Heart right ventricle (tissue), 16 donors: Measurements from ENCODE around the gene GPC3. TPM values are rescaled to one million over a fixed set of nuclear protein-coding genes. Genes with fewer than 3 reads are reported as not detected.

Source experiments
- ATAC-seq, 8 donors: fragments of 200-7000 bp; cut with Tn5 transposase; one replicate each; pipeline ENCODE4 v1.9.1; 2020; ENCODE audit warnings: mild to moderate bottlenecking in 8 of 8, moderate library complexity in 8 of 8, moderate number of reproducible peaks in 1 of 8
- DNase-seq, 2 donors: peaks; one replicate each; pipeline ENCODE4 v3.0.0-alpha.2; 2020
- H3K27ac ChIP-seq, 10 donors: fragments of 200-600 bp; sonication (generic) in 2 of 10; one replicate each; pipeline versions ENCODE4 v1.5.0 to v1.8.0; 2020 to 2022; ENCODE audit warnings: mild to moderate bottlenecking in 3 of 10
- H3K27me3 ChIP-seq, 7 donors: fragments of 200-600 bp; one replicate each; pipeline ENCODE4 v1.8.0; 2021 to 2022; ENCODE audit warnings: mild to moderate bottlenecking in 2 of 7
- H3K36me3 ChIP-seq, 9 donors: fragments of 200-600 bp; sonication (generic) in 1 of 9; one replicate each; pipeline versions ENCODE4 v1.5.0 to v1.8.0; 2020 to 2022; ENCODE audit warnings: mild to moderate bottlenecking in 2 of 9
- H3K4me1 ChIP-seq, 9 donors: fragments of 200-600 bp; sonication (generic) in 1 of 9; one replicate each; pipeline versions ENCODE4 v1.5.0 to v1.8.0; 2020 to 2022; ENCODE audit warnings: mild to moderate bottlenecking in 4 of 9
- H3K4me3 ChIP-seq, 10 donors: fragments of 200-600 bp; sonication (generic) in 2 of 10; one replicate each; pipeline versions ENCODE4 v1.5.0 to v1.8.0; 2020 to 2022; ENCODE audit warnings: mild to moderate bottlenecking in 7 of 10, moderate library complexity in 2 of 10
- H3K9me3 ChIP-seq, 11 donors: fragments of 200-600 bp in 10 of 11; sonication (generic) in 2 of 11; one replicate each; pipeline versions ENCODE4 v1.5.0 to v1.8.0; 2013 to 2022; ENCODE audit warnings: mild to moderate bottlenecking in 2 of 11, control low read depth in 1 of 11, moderate library complexity in 1 of 11
- CTCF ChIP-seq, 9 donors: fragments of 200-600 bp; sonication (generic) in 2 of 9; IDR thresholded peaks; one replicate each; pipeline versions ENCODE4 v1.5.0 to v1.8.0; 2021 to 2022; ENCODE audit warnings: antibody characterized with exemption in 9 of 9, mild to moderate bottlenecking in 5 of 9, moderate library complexity in 1 of 9
- WGBS, 2 donors: extraction: QIAGEN DNeasy Blood & Tissue Kit; methylation state at CpG; one replicate each; pipeline ENCODE4 v1.1.7; 2013; ENCODE audit warnings: inconsistent platforms in 1 of 2; 5-methylcytosine and 5-hydroxymethylcytosine counted together
- intact Hi-C, 10 donors: fragments of 100-400 bp; cut with DNase I; formaldehyde crosslinking; loops; one replicate each; pipeline versions ENCODE4 v1.11.1 to v1.14.2; 2022
- polyA plus RNA-seq, 2 donors: library from polyadenylated mRNA; stranded (reverse); fragments of 200-250 nt; gene quantifications; one replicate each; pipeline ENCODE4 v1.2.3, GENCODE V29; 2013
- total RNA-seq, 10 donors: library from RNA; stranded (reverse); fragmentation: NEBNext Ultra II Directional in 3 of 10; extraction: Animal tissue kit (Norgen Biotek cat#: 25700) in 3 of 10; gene quantifications; one replicate each; pipeline versions ENCODE4 v1.2.1 to v1.2.4, GENCODE V29; 2021 to 2023
- donor health status: Arrhythmogenic right ventricular cardiomyopathy.
- donor health status: ischemic (EF 13 %, LVEDD 7.1; RV severe dilation, severe dysfunction).
- donor health status: healthy with polysubstance abuse.
- donor health status: DM: no; HTN: yes; CAD: no.
- donor health status: DM: no; HTN: no; CAD: no.
- donor health status: ischemic (EF 25% LVEDD 6.9; RV normal size, moderate dysfunction).
- donor health status: ischemic (EF 25% LVEDD 5.7; RV mildly dilated, moderate dysfunction).
- donor health status: healthy.
- donor health status: DM: yes; HTN: yes; CAD: no.
- donor health status: Ischemic cardiomyopathy.
- donor health status: ischemic (EF 35%, LVEDD 5.7; RV mildly dilated, moderate dysfunction).
- donor health status: nonischemic (EF 11% LVEDD 7.7; RV severe dilation, severe dysfunction).
- donor health status: DM: yes; HTN: yes; CAD: no.
- donor health status: PGD.
- donor health status: ischemic (EF 29% LVEDD 5.4; RV normal size, mild dysfunction).
- donor health status: nonischemic (EF 23%, LVEDD 6.1; RV moderate dilation, normal function).

GPC3 gene
- total and polyA plus RNA-seq, 12 donors: 0.66 to 5.6 (median 3.4) TPM

DNA sequence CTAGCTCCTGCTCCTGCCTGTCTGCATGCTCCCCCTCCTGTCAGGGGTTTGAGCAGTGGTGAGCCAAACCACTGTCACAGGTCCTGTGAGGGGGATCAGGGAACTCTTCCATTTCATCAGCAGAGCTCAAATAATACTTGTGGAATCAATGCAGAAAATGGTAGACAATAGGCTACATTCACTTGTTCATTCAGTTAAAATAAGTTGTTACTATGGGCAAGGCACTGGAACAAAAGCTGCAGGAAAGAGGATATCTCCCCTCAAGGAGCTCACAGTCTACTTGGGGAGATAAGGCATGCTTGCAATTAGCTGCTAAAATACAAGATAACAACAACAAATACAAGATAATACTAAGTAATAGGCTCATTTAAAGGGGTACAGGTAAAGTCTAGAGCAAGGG, 117.1 kb downstream of the GPC3 start:
- no peaks in the 10 kb centered on the region for H3K36me3 ChIP-seq
- DNase-seq: no peak
- intact Hi-C loops: no loop called here

DNA sequence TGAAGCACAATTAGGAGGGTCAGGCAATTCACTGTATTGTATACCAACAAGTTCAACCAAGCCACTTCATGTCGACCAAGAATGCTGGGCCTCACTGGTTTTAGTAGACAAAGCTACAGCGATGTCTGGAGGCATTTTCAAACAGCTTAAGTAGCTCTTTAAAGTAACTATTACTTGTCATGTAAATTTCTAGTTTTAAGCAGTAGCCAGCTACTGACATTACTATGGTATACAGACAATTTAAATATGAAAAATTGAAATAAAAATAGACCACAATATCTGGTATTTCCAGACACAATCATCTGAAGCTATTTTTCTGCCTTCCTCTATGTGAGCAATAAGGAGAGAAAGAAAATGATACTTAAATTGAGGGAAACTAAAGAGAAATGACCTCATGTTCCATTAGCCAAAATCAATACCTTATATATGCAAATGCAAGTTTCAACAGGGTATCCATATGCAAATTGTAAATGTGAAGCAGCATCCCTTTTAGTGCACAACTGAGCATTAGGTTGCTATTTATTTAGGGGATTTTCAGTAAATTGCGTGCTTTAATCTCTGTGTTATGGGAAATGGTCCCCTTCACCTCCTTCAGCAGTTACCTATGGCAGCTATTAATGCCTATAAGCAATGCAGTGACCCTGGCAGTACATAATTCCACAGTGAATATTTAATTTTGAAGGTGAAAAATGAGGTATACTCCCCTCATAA, 119.5 kb downstream of the GPC3 start:
- Histone ChIP-seq H3K36me3 (no peaks in the 10 kb centered on the region), H3K9me3 (no peaks in the 10 kb centered on the region), H3K4me1 (no peaks in the 10 kb centered on the region), H3K27me3 (no peaks in the 10 kb centered on the region), H3K4me3 (no peak overlapping the region), H3K27ac (no peak overlapping the region)
- no peak for ATAC-seq
- intact Hi-C loops: no loop called here
- TF ChIP-seq CTCF (IDR thresholded peaks at IDR 0.05): no peak
- 73 to 77% methylated on average over 3 of the region's 3 CpGs for WGBS, 2 donors
- DNase-seq: no peak

More for the DNA sequence above, 117.1 kb downstream of the GPC3 start:
- H3K27ac ChIP-seq: no peak overlapping the region
- no peak for TF ChIP-seq CTCF (IDR thresholded peaks at IDR 0.05)
- H3K9me3 ChIP-seq: no peaks in the 10 kb centered on the region
- H3K4me1 ChIP-seq: no peaks in the 10 kb centered on the region
- no peaks in the 10 kb centered on the region for H3K27me3 ChIP-seq
- H3K4me3 ChIP-seq: no peak overlapping the region
- ATAC-seq: no peak

GRCh38 chrX:133864236-133864635, 121.2 kb downstream of the GPC3 start:
- intact Hi-C loops: loop anchor here in 1 of 10 donors (5.0 kb wide), 1 partner anchor 123 kb away; the partner anchor contains the start of gene GPC3
- no peak for ATAC-seq

DNA sequence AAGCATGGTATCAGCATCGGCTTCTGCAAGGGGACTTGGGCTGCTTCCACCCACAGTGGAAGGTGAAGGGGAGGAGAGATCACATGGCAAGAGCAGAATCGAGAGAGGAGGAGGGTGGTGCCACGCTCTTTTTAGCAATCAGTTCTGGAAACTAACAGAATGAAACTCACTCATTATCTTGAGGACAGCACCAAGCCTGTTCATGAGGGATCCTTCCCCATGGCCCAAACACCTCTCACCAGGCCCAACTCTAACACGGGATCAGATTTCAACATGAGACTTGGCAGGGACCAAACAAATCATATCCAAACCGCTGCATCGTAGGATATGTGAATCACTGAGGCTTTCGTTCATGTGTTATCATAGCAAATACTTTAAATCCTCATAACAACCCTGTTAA, 125.5 kb downstream of the GPC3 start:
- TF ChIP-seq CTCF (IDR thresholded peaks at IDR 0.05): no peak
- DNase-seq: no peak
- no peak overlapping the region for H3K27ac ChIP-seq
- no peaks in the 10 kb centered on the region for H3K4me1 ChIP-seq
- peak in 3 of 8 donors; percentile 33 to 69 (median 42) for ATAC-seq
- peaks cover 0 to 40% (median 0%) of the 10 kb centered on the region in 7 donors for H3K27me3 ChIP-seq
- H3K9me3 ChIP-seq: no peaks in the 10 kb centered on the region
- 21 to 29% methylated on average over 7 of the region's 7 CpGs for WGBS, 2 donors
- intact Hi-C loops: loop anchor here in 1 of 10 donors (5.0 kb wide), 1 partner anchor 127 kb away; the partner anchor contains the start of gene GPC3
- no peak overlapping the region for H3K4me3 ChIP-seq
- no peaks in the 10 kb centered on the region for H3K36me3 ChIP-seq

More at GRCh38 chrX:133864236-133864635, 121.2 kb downstream of the GPC3 start:
- no peaks in the 10 kb centered on the region for H3K36me3 ChIP-seq
- no peak overlapping the region for H3K27ac ChIP-seq
- H3K9me3 ChIP-seq: no peaks in the 10 kb centered on the region
- DNase-seq: no peak
- no peak for TF ChIP-seq CTCF (IDR thresholded peaks at IDR 0.05)
- WGBS, 2 donors: 83 to 88% methylated on average over 2 of the region's 2 CpGs
- H3K4me3 ChIP-seq: no peak overlapping the region
- H3K27me3 ChIP-seq: peaks cover 0 to 10% (median 0%) of the 10 kb centered on the region in 7 donors
- H3K4me1 ChIP-seq: no peaks in the 10 kb centered on the region
